Activated CD8-positive, alpha-beta T cell treated with anti-CD3 and anti-CD28 coated beads, Interleukin-2, amount 10 ng/mL, durations not matched to agents 7 days and 5 days (primary cell): Measurements from ENCODE around the gene SEPTIN10. TPM values are rescaled to one million over a fixed set of nuclear protein-coding genes. Genes with fewer than 3 reads are reported as not detected.
"Not testable (repeated sequence)": the region's sequence is repeated elsewhere in the genome, so short reads cannot be mapped to it uniquely, and the experiment has no call there.

Source experiments
- ATAC-seq: fragments of 150-1000 bp; cut with Tn5 transposase; one replicate; pipeline ENCODE4 v1.10.0; 2021; ENCODE audit warnings: moderate library complexity
- CTCF ChIA-PET: fragments of 350-600 bp; sonication (Branson Sonifier 250); formaldehyde crosslinking; loops from one replicate; lab custom pipeline; 2021; ENCODE audit warnings: antibody characterized with exemption; lab: Charles Lee
- POLR2A ChIA-PET: fragments of 350-600 bp; sonication (Branson Sonifier 250); formaldehyde crosslinking; loops from one replicate; lab custom pipeline; 2021; ENCODE audit warnings: antibody characterized with exemption; lab: Charles Lee
- DNase-seq: peaks from one replicate; pipeline ENCODE4 v3.0.0-alpha.2; 2020
- H3K27ac Mint-ChIP-seq: one replicate; pipeline ENCODE4 v1.8.0; 2021; ENCODE audit warnings: mild to moderate bottlenecking, mixed read lengths
- H3K27me3 Mint-ChIP-seq: one replicate; pipeline ENCODE4 v1.8.0; 2021; ENCODE audit warnings: low read depth, mixed read lengths
- H3K36me3 Mint-ChIP-seq: one replicate; pipeline ENCODE4 v1.8.0; 2021; ENCODE audit warnings: low read depth, mixed read lengths
- H3K4me1 Mint-ChIP-seq: one replicate; pipeline ENCODE4 v1.8.0; 2021; ENCODE audit warnings: low read depth, mixed read lengths
- H3K4me3 Mint-ChIP-seq: one replicate; pipeline ENCODE4 v1.8.0; 2021; ENCODE audit warnings: mild to moderate bottlenecking, mixed read lengths
- H3K9me3 Mint-ChIP-seq: one replicate; pipeline ENCODE4 v1.8.0; 2022; ENCODE audit warnings: mixed read lengths; ENCODE audit not compliant: insufficient read depth
- total RNA-seq, 2 experiments: library from RNA; stranded (reverse); gene quantifications; one replicate each; pipeline ENCODE4 v1.2.3, GENCODE V29; 2021

SEPTIN10 gene
- total RNA-seq, 2 experiments from 2014 or later = 0.50 TPM; not detected in 1

- ATAC-seq (no peak), DNase-seq (no peak)
- H3K36me3 Mint-ChIP-seq = no peaks in the 10 kb centered on the region
- H3K4me3 Mint-ChIP-seq = no peak overlapping the region
- H3K27ac Mint-ChIP-seq = no peak overlapping the region
- CTCF ChIA-PET = no interaction called here
- H3K4me1 Mint-ChIP-seq = peaks cover 5% of the 10 kb centered on the region
- peaks cover 3% of the 10 kb centered on the region for H3K27me3 Mint-ChIP-seq
- no peaks in the 10 kb centered on the region for H3K9me3 Mint-ChIP-seq
- POLR2A ChIA-PET = no interaction called here
These were observed 17.0 kb upstream of the SEPTIN10 start for GRCh38 chr2:109630441-109631430.

- Mint-ChIP-seq H3K36me3 (no peaks in the 10 kb centered on the region), H3K27ac (no peak overlapping the region), H3K9me3 (no peaks in the 10 kb centered on the region), H3K4me3 (no peak overlapping the region), H3K27me3 (peaks cover 3% of the 10 kb centered on the region), H3K4me1 (peaks cover 5% of the 10 kb centered on the region)
- DNase-seq = no peak
- no peak for ATAC-seq
- ChIA-PET POLR2A (no interaction called here), CTCF (no interaction called here)
These were observed 16.1 kb upstream of the SEPTIN10 start for GRCh38 chr2:109629867-109630266.

- POLR2A ChIA-PET, H3K9me3 Mint-ChIP-seq, H3K27me3 Mint-ChIP-seq, H3K4me1 Mint-ChIP-seq, H3K4me3 Mint-ChIP-seq, ATAC-seq, H3K36me3 Mint-ChIP-seq, CTCF ChIA-PET, DNase-seq, H3K27ac Mint-ChIP-seq: not testable (repeated sequence)
These were observed 14.6 kb upstream of the SEPTIN10 start for GRCh38 chr2:109628321-109628720.

GRCh38 chr2:109624339-109624738, 10.6 kb upstream of the SEPTIN10 start:
- no peaks in the 10 kb centered on the region for H3K4me1 Mint-ChIP-seq
- H3K36me3 Mint-ChIP-seq = no peaks in the 10 kb centered on the region
- H3K4me3 Mint-ChIP-seq = no peak overlapping the region
- no peaks in the 10 kb centered on the region for H3K9me3 Mint-ChIP-seq
- ChIA-PET CTCF (no interaction called here), POLR2A (no interaction called here)
- H3K27ac Mint-ChIP-seq = no peak overlapping the region
- H3K27me3 Mint-ChIP-seq = peaks cover 18% of the 10 kb centered on the region
- ATAC-seq = no peak
- DNase-seq = no peak

GRCh38 chr2:109623923-109624322, 10.2 kb upstream of the SEPTIN10 start:
- no peak overlapping the region for H3K27ac Mint-ChIP-seq
- DNase-seq (no peak), ATAC-seq (no peak)
- H3K27me3 Mint-ChIP-seq = peaks cover 20% of the 10 kb centered on the region
- no peak overlapping the region for H3K4me3 Mint-ChIP-seq
- H3K9me3 Mint-ChIP-seq = no peaks in the 10 kb centered on the region
- no peaks in the 10 kb centered on the region for H3K4me1 Mint-ChIP-seq
- no peaks in the 10 kb centered on the region for H3K36me3 Mint-ChIP-seq
- CTCF ChIA-PET = no interaction called here
- POLR2A ChIA-PET = no interaction called here

- POLR2A ChIA-PET = no interaction called here
- no peak overlapping the region for H3K27ac Mint-ChIP-seq
- DNase-seq (no peak), ATAC-seq (no peak)
- H3K36me3 Mint-ChIP-seq = no peaks in the 10 kb centered on the region
- CTCF ChIA-PET = no interaction called here
- H3K9me3 Mint-ChIP-seq = no peaks in the 10 kb centered on the region
- H3K4me3 Mint-ChIP-seq = no peak overlapping the region
- H3K4me1 Mint-ChIP-seq = no peaks in the 10 kb centered on the region
- H3K27me3 Mint-ChIP-seq = peaks cover 26% of the 10 kb centered on the region
These were observed 9.5 kb upstream of the SEPTIN10 start for GRCh38 chr2:109623297-109623696.

GRCh38 chr2:109619032-109619615, 5.4 kb upstream of the SEPTIN10 start:
- CTCF ChIA-PET = no interaction called here

GRCh38 chr2:109616184-109616583, 2.4 kb upstream of the SEPTIN10 start:
- H3K27me3 Mint-ChIP-seq = peaks cover 54% of the 10 kb centered on the region
- no peaks in the 10 kb centered on the region for H3K9me3 Mint-ChIP-seq
- POLR2A ChIA-PET = no interaction called here
- H3K27ac Mint-ChIP-seq = no peak overlapping the region
- H3K4me1 Mint-ChIP-seq = peaks cover 9% of the 10 kb centered on the region
- peaks cover 5% of the 10 kb centered on the region for H3K36me3 Mint-ChIP-seq
- CTCF ChIA-PET = no interaction called here
- H3K4me3 Mint-ChIP-seq = no peak overlapping the region
- ATAC-seq (no peak), DNase-seq (no peak)

More at GRCh38 chr2:109619032-109619615, 5.4 kb upstream of the SEPTIN10 start:
- DNase-seq (no peak), ATAC-seq (no peak)
- Mint-ChIP-seq H3K4me3 (no peak overlapping the region), H3K27ac (no peak overlapping the region), H3K9me3 (no peaks in the 10 kb centered on the region), H3K27me3 (peaks cover 40% of the 10 kb centered on the region), H3K36me3 (peaks cover 3% of the 10 kb centered on the region), H3K4me1 (no peaks in the 10 kb centered on the region)
- POLR2A ChIA-PET = no interaction called here

GRCh38 chr2:109615637-109616144, 1.9 kb upstream of the SEPTIN10 start:
- H3K36me3 Mint-ChIP-seq = peaks cover 5% of the 10 kb centered on the region
- H3K27ac Mint-ChIP-seq = no peak overlapping the region
- DNase-seq (no peak), ATAC-seq (no peak)
- H3K4me1 Mint-ChIP-seq = peaks cover 9% of the 10 kb centered on the region
- ChIA-PET POLR2A (no interaction called here), CTCF (no interaction called here)
- H3K9me3 Mint-ChIP-seq = no peaks in the 10 kb centered on the region
- peaks cover 59% of the 10 kb centered on the region for H3K27me3 Mint-ChIP-seq
- no peak overlapping the region for H3K4me3 Mint-ChIP-seq

- Mint-ChIP-seq H3K4me3 (no peak overlapping the region), H3K27me3 (peaks cover 62% of the 10 kb centered on the region), H3K4me1 (peaks cover 9% of the 10 kb centered on the region), H3K36me3 (peaks cover 5% of the 10 kb centered on the region), H3K9me3 (no peaks in the 10 kb centered on the region), H3K27ac (no peak overlapping the region)
- ChIA-PET CTCF (interaction anchor here (1.6 kb wide), 1 partner anchor 69 kb away, joined by 6 read pairs; no protein-coding TSS in a partner anchor), POLR2A (no interaction called here)
- ATAC-seq = no peak
- no peak for DNase-seq
These were observed 1.2 kb upstream of the SEPTIN10 start for GRCh38 chr2:109614715-109615636.

- POLR2A ChIA-PET = no interaction called here
- H3K4me3 Mint-ChIP-seq = peak overlapping the region; percentile 47
- DNase-seq (no peak), ATAC-seq (no peak)
- H3K9me3 Mint-ChIP-seq = no peaks in the 10 kb centered on the region
- CTCF ChIA-PET = interaction anchor here (1.6 kb wide), 1 partner anchor 67 kb away, joined by 6 read pairs; no protein-coding TSS in a partner anchor
- peaks cover 59% of the 10 kb centered on the region for H3K27me3 Mint-ChIP-seq
- peaks cover 9% of the 10 kb centered on the region for H3K4me1 Mint-ChIP-seq
- H3K36me3 Mint-ChIP-seq = peaks cover 5% of the 10 kb centered on the region
- H3K27ac Mint-ChIP-seq = no peak overlapping the region
These were observed 465 bp downstream of the SEPTIN10 start for GRCh38 chr2:109613081-109613921.
